ENCODE measurements around the gene TBCD. TPM values are rescaled to one million over a fixed set of nuclear protein-coding genes. Genes with fewer than 3 reads are reported as not detected.

Gene TBCD
- total RNA-seq, 4 donors from 2014 or later = 49.7 to 119 (median 71.5) TPM

DNA sequence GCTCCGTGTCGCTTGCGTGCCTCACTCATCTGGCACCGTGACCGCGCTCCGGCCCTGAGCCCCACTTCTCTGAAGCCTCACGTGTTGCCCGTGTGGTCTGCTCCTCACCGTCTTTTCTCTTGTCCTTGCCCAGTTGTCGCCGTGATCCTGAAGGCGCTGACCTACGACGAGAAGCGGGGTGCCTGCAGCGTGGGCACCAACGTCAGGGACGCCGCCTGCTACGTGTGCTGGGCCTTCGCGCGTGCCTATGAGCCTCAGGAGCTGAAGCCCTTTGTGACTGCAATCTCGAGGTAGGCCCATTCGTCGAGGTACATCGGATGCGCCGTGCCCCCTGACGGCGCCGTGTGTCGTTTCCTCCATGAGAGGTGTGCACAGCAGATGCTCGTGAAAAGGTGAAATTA is 118.2 kb downstream of the TBCD start:
- TF ChIP-seq POLR2A (IDR thresholded peaks at IDR 0.05) = no peak
- TF ChIP-seq POLR2AphosphoS5 (IDR thresholded peaks at IDR 0.05) = no peak
- TF ChIP-seq EP300 (IDR thresholded peaks at IDR 0.05) = no peak
- TF ChIP-seq, protein P1, sequence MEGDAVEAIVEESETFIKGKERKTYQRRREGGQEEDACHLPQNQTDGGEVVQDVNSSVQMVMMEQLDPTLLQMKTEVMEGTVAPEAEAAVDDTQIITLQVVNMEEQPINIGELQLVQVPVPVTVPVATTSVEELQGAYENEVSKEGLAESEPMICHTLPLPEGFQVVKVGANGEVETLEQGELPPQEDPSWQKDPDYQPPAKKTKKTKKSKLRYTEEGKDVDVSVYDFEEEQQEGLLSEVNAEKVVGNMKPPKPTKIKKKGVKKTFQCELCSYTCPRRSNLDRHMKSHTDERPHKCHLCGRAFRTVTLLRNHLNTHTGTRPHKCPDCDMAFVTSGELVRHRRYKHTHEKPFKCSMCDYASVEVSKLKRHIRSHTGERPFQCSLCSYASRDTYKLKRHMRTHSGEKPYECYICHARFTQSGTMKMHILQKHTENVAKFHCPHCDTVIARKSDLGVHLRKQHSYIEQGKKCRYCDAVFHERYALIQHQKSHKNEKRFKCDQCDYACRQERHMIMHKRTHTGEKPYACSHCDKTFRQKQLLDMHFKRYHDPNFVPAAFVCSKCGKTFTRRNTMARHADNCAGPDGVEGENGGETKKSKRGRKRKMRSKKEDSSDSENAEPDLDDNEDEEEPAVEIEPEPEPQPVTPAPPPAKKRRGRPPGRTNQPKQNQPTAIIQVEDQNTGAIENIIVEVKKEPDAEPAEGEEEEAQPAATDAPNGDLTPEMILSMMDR (IDR thresholded peaks at IDR 0.05) = no peak
- DNase-seq (ENCODE audit: low spot score in 2 of 2) = no peak
- H3K4me1 ChIP-seq = peaks cover 52% of the 10 kb centered on the region
- H3K27me3 ChIP-seq = no peaks in the 10 kb centered on the region
- H3K9me3 ChIP-seq = no peaks in the 10 kb centered on the region
- WGBS = 97% methylated on average over 35 of the region's 35 CpGs
- H3K4me3 ChIP-seq = no peak overlapping the region
- H3K36me3 ChIP-seq = peaks cover 19% of the 10 kb centered on the region
- H3K27ac ChIP-seq = no peak overlapping the region

DNA sequence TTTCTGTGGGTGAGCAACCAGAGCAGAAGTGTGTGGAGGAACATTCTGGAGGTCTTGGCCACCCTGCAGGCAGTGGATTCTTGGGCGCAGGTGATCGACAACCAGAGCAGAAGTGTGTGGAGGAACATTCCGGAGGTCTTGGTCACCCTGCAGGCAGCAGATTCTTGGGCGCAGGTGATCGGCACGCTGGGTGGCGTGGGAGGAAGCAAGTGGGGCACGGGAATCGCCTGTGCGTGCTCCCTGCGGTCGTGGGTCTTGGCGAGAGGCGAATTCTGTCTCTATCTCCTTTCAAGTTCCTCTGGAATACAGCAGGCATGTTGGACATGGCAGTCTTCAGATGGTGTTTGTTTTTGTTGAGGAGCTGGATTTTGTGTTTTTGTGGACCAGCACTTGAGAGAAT is 118.7 kb downstream of the TBCD start:
- Histone ChIP-seq H3K27ac (no peak overlapping the region), H3K27me3 (no peaks in the 10 kb centered on the region), H3K4me3 (no peak overlapping the region), H3K4me1 (peaks cover 50% of the 10 kb centered on the region), H3K36me3 (peaks cover 19% of the 10 kb centered on the region), H3K9me3 (no peaks in the 10 kb centered on the region)
- DNase-seq (ENCODE audit: low spot score in 2 of 2) = no peak
- TF ChIP-seq POLR2AphosphoS5 (IDR thresholded peaks at IDR 0.05) = no peak
- TF ChIP-seq POLR2A (IDR thresholded peaks at IDR 0.05) = no peak
- TF ChIP-seq, protein P1 (IDR thresholded peaks at IDR 0.05) = no peak
- no peak for TF ChIP-seq EP300 (IDR thresholded peaks at IDR 0.05)
- 91% methylated on average over 14 of the region's 14 CpGs for WGBS

DNA sequence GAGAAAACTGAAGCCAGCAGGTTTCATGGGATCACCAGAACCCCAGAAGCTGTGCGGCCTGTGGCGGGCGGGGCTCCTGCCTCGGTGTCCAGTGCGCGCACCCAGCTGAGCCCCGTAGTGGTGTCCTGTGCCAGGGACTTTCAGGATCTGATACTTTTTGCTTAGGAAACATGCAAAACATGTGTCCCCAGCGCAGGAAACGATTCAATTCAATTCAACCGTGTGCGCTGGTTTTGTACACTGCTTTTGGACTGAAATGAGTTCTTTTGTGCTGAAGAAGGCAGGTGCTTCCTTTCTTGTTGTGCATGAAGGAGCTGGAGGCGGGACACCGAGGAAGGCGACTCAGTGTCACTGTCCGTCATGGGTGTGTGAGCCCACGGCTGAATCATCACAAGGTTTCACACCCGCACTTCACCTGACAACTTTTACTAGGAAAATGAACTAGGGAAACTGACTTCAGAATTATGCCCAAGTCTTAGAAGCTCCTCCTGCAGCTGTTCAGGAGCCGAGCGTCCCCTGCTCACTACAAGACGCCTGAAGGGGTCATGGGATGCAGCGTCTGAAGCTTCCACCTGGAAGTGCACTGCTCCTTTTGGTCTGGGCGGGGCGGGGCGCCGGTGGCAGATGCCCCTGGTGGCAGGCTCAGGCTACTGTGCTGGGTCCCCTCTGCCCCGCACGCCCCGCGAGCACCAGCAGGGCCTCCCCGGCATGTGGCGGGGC is 119.4 kb downstream of the TBCD start:
- H3K27me3 ChIP-seq = no peaks in the 10 kb centered on the region
- H3K4me1 ChIP-seq = peaks cover 52% of the 10 kb centered on the region
- H3K4me3 ChIP-seq = no peak overlapping the region
- H3K9me3 ChIP-seq = no peaks in the 10 kb centered on the region
- WGBS = 87% methylated on average over 22 of the region's 31 CpGs
- DNase-seq (ENCODE audit: low spot score in 2 of 2) = no peak
- no peak for TF ChIP-seq POLR2A (IDR thresholded peaks at IDR 0.05)
- TF ChIP-seq, protein P1 (IDR thresholded peaks at IDR 0.05) = peak in 1 of 2 donors; percentile 6
- peaks cover 19% of the 10 kb centered on the region for H3K36me3 ChIP-seq
- no peak overlapping the region for H3K27ac ChIP-seq

DNA sequence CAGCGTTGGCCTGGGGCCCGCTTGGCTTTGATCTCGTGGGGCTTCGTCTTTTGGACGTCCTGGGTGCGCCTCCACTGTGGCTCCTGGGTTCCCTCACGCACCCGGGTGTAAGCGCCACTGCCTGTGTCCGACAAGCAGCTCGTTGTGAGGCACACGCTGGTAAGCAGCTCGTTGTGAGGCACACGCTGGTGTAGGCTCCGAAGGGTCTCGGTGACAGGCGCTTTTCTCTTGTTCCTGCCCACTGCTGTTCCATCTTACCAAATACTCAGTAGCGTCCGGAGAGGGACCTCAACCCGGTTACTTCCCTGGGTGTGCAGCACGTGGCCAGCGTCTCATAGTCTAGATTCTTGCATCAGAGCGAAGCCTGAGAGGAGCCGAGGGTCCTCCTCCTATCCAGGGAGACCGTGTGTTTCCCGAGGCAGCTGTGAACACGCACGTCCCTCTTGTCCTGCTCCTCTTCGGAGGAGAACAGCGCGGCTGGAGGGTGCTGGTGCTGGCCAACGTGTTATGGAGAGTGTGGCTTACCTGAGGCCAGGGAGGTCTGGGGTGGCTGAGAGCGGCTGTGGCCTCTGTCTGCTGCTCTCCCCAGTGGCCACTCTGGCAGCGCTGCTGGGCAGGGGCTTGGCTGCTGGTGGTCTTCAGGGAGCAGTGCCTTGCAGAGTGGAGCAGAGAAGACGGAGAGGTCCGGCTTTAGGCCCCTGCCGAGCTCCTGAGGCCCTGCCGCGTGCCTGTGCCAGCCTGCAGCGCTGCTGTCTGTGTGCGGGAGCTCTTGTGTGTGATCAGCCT is 120.1 kb downstream of the TBCD start:
- WGBS = 89% methylated on average over 38 of the region's 41 CpGs
- no peak overlapping the region for H3K27ac ChIP-seq
- no peaks in the 10 kb centered on the region for H3K27me3 ChIP-seq
- H3K9me3 ChIP-seq = no peaks in the 10 kb centered on the region
- H3K4me3 ChIP-seq = no peak overlapping the region
- TF ChIP-seq POLR2AphosphoS5 (IDR thresholded peaks at IDR 0.05) = no peak
- no peak for DNase-seq (ENCODE audit: low spot score in 2 of 2)
- H3K4me1 ChIP-seq = peaks cover 52% of the 10 kb centered on the region
- peaks cover 19% of the 10 kb centered on the region for H3K36me3 ChIP-seq

DNA sequence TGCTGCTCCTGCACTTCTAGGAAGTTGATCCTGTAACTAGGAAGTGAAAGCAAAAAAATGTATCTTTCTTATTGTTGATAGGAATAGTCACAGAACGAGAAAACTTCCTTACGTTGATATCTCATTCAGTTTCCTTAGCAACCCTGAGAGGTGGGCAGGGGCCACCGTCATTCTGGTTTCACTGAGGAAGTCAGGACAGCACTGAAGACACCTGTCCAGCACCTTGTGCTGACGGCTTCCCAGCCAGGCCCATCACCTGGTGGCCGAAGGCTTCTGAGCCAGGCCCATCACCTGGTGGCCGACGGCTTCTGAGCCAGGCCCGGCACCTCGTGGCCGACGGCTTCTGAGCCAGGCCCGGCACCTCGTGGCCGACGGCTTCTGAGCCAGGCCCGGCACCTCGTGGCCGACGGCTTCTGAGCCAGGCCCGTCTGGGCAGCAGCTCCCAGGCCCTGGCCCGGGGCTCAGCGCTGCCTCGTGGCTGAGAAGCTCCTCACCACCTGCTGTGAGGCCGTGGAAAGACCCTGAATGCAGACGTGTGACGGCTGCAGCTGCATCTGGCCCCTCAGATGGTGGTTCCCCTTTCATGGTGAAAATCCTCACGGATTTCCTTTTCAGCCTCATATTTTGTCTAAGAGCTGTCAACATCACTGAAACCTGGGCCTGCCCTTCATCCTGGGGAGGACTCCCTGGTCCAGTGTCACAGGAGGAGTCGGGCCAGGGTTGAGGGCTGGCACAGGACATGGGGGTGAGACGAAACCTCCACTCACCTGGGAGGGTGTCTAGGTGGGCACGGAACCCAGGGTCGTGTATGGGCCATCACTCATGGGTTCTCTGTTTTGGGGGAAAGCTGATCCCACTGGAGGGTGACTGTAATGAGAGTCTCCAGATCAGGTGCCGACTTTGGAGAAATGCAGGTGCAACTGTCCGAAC is 121.0 kb downstream of the TBCD start:
- Histone ChIP-seq H3K9me3 (no peaks in the 10 kb centered on the region), H3K4me3 (no peak overlapping the region), H3K4me1 (peaks cover 52% of the 10 kb centered on the region), H3K27ac (no peak overlapping the region), H3K27me3 (no peaks in the 10 kb centered on the region), H3K36me3 (peaks cover 19% of the 10 kb centered on the region)
- 90% methylated on average over 20 of the region's 33 CpGs for WGBS
- TF ChIP-seq, protein P1 (IDR thresholded peaks at IDR 0.05) = no peak
- TF ChIP-seq POLR2A (IDR thresholded peaks at IDR 0.05) (no peak), POLR2AphosphoS5 (IDR thresholded peaks at IDR 0.05) (no peak), EP300 (IDR thresholded peaks at IDR 0.05) (no peak)
- DNase-seq (ENCODE audit: low spot score in 2 of 2) = no peak
